GM12891 (cell line): ENCODE data around the gene C6orf58.

Experiments
- PAX5 ChIP-seq: IDR thresholded peaks from 2 replicates; pipeline ENCODE4 v1.6.1; 2011; ENCODE audit warnings: low read length, moderate library complexity, mild to moderate bottlenecking; ENCODE audit not compliant: insufficient read depth, severe bottlenecking
- POLR2A ChIP-seq: IDR thresholded peaks from 2 replicates; pipeline ENCODE4 v1.6.1; 2011; ENCODE audit warnings: low read depth, low read length, control low read depth
- POLR2AphosphoS5 ChIP-seq: IDR thresholded peaks from 2 replicates; pipeline ENCODE4 v1.6.1; 2011; ENCODE audit warnings: low read depth, low read length, control low read depth
- TAF1 ChIP-seq: IDR thresholded peaks from 2 replicates; pipeline ENCODE4 v1.6.1; 2011; ENCODE audit warnings: low read depth, low read length, control low read depth

- no peak for TF ChIP-seq POLR2A
- no peak for TF ChIP-seq TAF1
- no peak for TF ChIP-seq POLR2AphosphoS5
- TF ChIP-seq PAX5 = no peak
Observed at GRCh38 chr6:127585123-127585522, 8.1 kb downstream of the C6orf58 start.
